ENCODE data around the gene ERH.
"Not testable (repeated sequence)": the region's sequence is repeated elsewhere in the genome, so short reads cannot be mapped to it uniquely, and the experiment has no call there.

The ERH gene

DNA sequence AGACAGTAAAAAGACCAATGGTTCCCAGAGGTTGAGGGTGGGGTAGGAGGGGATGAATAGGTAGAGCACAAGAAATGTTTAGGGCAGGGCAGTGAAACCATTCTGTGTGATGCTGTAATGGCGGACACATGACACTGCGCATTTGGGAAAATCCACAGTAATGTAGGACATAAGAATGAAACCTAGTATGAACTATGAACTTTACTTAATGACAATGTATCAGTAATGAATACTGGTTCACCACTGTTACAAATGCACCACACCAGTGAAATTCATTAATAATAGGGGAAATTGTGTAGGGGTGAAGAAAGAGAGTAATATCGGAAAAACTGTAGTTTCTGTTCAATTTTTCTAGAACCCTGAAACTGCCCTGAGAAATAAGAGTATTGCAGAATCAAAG, 5.6 kb downstream of the ERH start:
- no peak for DNase-seq

DNA sequence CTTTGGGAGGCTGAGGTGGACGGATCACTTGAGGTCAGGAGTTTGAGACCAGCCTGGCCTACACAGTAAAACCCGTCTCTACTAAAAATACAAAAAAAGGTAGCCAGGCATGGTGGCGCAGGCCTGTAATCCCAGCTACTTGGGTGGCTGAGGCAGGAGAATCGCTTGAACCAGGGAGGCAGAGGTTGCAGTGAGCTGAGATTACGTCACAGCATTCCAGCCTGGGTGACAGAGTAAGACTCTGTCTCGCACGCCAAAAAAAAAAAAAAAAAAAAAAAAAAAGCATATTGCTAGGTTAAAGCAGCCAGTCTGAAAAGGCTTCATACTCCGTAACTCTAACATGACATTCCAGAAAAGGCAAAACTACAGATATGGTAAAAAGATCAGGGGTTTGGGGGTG, 6.7 kb downstream of the ERH start:
- not testable (repeated sequence) for DNase-seq

- no peak for DNase-seq
Measured at GRCh38 chr14:69387311-69387710, 10.8 kb downstream of the ERH start.

GRCh38 chr14:69378274-69378673, 19.8 kb downstream of the ERH start:
- DNase-seq, result no peak

DNA sequence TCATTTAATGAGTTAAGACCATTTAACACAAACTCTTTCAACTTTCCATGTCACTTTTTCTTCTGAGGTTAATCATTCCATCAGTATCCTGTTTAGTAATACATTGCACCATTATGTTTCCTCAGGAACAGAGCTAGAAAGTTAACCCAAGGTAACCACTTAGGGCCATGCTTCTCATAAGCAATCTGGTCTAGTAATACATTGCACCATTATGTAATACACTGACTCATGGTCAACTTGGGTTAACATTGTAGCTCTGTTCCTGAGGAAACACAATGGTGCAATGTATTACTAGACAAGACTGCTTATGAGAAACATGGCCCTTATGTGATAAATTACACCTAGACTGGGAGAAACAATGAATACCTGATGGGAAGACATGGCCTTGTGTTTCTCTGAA, 21.7 kb downstream of the ERH start:
- DNase-seq, result no peak

- DNase-seq, result no peak
Measured at GRCh38 chr14:69375722-69376121, 22.4 kb downstream of the ERH start.

- DNase-seq, result no peak
Measured at GRCh38 chr14:69375182-69375581, 22.9 kb downstream of the ERH start.

- no peak for DNase-seq
Measured at GRCh38 chr14:69374235-69374634, 23.9 kb downstream of the ERH start.

- no peak for DNase-seq
Measured at GRCh38 chr14:69373104-69373503, 25.0 kb downstream of the ERH start.

DNA sequence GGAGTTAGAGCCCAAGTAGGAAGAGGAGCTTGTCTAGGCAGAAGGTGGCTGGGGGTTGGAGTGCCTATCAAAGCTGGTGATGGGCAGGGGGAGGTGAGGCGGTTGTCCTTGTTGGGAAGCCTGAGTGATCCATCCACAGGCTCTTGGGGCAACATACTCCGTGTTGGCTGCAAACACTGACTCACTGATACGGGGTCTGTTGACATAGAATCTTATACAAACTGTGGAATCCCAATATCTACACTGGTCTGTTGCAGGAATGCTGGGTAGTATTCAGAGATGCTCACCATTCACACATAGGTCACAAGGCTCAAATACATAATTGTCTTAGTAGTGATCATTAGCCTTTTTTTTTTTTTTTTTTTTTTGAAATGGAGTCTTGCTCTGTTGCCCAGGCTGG, 26.0 kb downstream of the ERH start:
- no peak for DNase-seq

DNA sequence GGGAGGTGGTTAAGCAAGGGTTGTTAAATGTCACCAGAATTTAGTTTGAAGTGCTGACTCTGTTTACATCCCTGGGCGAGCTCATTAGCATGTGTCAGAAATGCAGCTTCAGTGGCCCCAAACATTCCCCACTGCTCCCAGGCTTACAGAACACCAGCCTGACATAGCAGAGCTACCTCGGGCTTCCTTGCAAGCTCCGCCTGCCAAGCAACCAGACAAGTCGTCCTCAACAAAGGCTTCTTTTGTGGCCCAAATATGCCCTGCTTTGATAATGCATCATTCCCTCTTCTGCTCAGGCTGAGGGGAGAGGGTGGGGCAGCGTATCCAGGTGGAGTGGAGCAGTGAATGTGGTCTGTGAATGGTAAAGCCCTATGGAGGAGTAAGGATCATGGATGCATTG, 28.0 kb downstream of the ERH start:
- DNase-seq, result no peak

GRCh38 chr14:69368381-69368780, 29.7 kb downstream of the ERH start:
- DNase-seq, result no peak

DNA sequence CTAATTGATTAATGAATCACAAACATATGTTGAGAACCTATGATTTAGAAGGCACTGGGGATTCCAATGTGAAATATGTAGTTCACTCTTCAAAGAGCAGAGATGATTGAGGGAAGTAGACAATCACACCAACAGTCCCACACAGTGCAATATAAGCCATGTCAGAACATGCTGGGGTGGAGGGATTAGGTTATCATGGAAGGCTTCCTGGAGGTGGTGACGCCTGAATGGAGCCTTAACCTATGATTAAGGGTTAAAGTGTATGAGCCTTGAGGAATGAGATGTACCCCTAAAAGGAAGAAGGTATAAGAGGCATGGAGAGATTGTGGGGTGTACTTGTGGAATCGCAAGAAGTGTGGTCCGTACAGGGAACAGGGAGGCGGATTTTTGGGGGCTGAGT, 31.3 kb downstream of the ERH start:
- DNase-seq, result no peak

DNA sequence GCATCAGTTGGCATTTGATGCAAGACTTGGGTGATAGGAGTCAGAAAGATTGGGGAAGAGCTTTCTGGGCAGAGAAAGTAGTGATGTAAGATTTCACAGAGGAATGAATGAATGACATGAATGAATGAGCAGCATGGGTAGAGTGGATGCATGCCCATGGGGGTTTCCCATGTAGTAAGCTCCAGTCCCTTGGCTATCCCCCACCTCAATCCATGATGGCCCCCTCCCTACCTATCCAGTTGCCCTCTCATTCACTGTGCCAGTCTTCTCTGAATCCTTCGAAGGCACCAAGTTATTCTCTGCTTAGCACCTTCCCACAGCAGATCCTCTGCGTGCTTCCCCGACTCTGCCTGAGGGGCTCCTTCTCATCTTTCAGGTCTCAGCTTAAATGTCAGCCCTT, 32.0 kb downstream of the ERH start:
- no peak for DNase-seq

- no peak for DNase-seq
Measured at GRCh38 chr14:69364378-69364777, 33.7 kb downstream of the ERH start.

DNA sequence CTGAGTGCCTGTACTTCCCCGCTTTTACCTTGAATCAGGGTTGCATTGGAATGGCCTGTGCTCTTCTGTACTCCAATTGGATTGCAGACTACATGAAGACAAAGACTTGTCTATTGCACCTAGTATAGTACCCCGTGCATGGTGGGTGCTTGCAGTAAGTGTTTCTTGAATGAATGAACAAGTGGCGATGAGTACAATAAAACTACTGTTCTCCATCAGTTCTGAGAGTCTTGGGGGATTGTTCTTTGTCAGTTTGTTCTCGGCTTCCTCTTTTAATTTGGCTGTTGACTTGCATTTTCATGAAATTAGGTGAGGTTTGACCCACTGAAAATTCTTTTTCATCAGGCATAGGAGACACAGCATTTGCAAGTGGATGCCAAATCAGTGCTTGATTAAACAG, 34.1 kb downstream of the ERH start:
- DNase-seq, result no peak

GRCh38 chr14:69363055-69363454, 35.0 kb downstream of the ERH start:
- DNase-seq, result no peak

DNA sequence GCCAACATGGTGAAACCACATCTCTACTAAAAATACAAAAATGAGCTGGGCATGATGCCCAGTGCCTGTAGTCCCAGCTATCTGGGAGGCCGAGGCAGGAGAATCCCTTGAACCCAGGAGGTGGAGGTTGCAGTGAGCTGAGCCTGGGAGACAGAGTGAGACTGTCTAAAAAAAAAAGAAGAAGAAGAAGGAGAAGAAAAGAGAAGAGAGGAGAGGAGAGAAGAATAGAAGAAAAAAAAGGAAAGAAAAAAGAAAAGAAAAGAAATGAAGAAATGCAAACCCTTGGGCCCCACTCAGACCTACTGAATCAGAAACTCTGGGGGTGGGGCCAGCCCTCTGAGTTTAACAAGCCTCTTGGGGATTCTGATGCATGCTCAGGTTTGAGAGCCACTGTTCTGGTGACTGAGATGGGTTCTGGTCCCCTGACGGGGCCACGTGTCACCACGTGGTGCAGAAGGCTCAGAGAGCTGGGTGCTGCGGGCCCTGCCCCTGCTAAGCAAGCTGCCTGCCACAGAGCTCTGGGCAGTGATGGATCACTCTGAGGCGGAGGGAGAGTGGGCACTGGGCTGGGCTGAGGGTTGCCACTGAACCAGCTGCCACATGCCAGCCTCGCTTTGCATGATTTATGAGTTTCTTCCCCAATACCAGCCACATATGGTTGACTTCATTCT, 37.5 kb downstream of the ERH start:
- DNase-seq, result no peak

DNA sequence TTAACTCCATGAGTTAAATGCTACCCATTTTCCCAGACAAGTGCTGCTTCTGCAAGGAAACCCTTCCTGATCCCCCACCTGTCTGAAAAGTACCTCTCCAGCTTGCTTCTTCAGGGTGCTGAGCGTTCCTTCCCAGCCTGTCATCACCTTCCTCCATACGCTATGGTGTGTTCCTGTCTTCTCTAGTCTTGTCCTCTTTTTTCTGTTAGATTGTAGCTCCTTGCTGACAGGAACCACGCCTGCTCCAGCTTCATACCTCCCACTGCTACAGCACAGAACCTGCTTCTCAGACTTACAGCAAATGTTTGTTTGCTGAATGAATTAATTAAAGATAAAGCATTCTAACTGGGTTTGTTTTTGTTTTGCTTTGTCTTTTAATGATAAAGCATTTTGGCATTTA, 39.1 kb downstream of the ERH start:
- no peak for DNase-seq

DNA sequence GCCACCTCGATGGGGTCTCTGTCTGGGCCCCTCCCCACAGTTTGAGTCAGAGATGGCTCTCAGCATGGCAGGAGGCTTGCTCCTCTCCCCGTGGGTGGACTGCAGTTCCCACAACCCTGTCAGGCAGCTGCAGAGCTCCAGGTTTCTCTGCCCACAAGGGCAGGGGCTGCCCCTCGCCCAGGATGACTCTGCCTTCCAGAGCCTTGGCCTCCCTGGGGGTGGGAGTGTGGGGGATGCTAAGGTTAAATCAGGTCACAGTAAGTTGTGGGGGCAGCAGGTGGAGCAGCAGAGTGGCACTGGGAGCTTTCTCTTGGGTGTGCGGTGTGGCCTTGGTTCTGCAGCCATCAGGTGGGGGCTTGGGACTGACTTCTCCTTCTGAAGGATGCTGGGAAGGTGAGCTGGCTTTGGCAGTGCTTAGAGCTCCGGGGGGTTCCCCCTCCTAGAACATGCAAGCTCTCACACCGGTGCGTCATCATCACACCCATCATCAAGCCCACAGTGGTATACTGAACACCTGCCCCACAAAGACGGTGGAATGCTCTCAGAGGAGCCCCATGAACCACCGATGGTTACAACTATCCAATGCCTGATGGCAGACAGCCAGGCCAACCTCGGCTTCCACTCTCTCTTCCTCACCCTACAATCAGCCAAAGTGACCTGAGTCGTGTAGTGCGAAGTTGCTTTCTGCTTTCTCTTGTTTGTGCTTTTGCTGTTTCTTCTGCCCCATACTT, 39.7 kb downstream of the ERH start:
- no peak for DNase-seq

- DNase-seq, result no peak
Measured at GRCh38 chr14:69357544-69358200, 40.4 kb downstream of the ERH start.

- no peak for DNase-seq
Measured at GRCh38 chr14:69356903-69357543, 41.1 kb downstream of the ERH start.

DNA sequence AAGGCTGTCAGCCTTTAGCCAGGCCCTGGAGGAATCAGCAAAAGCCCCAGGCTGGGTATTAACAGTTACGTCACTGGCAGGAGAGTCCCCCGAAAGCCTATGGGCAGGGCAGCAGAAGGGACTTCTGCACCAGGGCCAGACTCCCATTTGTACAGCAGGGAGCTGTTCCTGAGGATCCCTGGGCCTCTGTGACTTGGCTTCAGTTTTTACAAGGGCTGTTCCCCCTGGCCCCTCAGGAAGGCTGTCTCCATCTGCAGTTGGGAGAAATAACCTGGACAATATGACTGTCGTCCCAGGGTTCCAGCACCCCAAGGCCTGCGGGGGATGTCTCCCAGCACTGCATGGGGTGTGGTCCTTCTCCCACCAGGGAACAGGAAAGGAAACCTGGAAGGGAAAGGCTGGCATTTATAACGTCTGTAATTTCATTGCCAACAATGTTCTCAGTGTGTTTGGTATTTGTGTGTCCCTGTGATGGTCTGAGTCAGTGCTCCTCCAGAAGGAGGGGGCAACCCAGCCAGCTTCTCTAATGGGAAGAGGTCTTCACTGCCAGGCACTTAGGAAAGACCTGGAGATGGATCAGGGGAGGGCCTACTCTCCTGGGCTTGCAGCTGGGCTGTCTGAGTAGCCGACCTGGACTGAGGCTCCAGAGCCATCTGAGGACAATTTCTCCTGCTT, 42.4 kb downstream of the ERH start:
- no peak for DNase-seq

Measured in CD4-positive, alpha-beta T cell treated with Interleukin-17A for 4 hours (primary cell).